ENCODE results near the gene B3GNT3.

The B3GNT3 gene

GRCh38 chr19:17859533-17860330 is 64.8 kb downstream of the B3GNT3 start, which contains the start of gene RPL18A:
Gene RPL18A (plus strand): TSS chr19:17859910. CDS start chr19:17859957, 47 bp downstream.
- Histone ChIP-seq H3K9ac (ENCODE audit: low read length) (peak within 1 kb of the TSS; percentile 99), H2BK15ac (ENCODE audit: low read depth, poor library complexity, severe bottlenecking) (no peak within 1 kb of the TSS), H2AK5ac (ENCODE audit: low read length, severe bottlenecking) (peak within 1 kb of the TSS; percentile 72), H3K4me1 (ENCODE audit: control insufficient read depth, insufficient read depth, low read depth, low read length) (peaks cover 25% of the 10 kb centered on the region), H3K4me2 (ENCODE audit: low read length, poor library complexity, severe bottlenecking) (peak within 1 kb of the TSS; percentile 80), H2AFZ (ENCODE audit: low read depth, low read length) (peak within 1 kb of the TSS; percentile 69), H3K14ac (ENCODE audit: low read length in 2 of 2) (no peak within 1 kb of the TSS), H2BK12ac (ENCODE audit: low read length in 2 of 2) (no peak within 1 kb of the TSS), H4K8ac (ENCODE audit: low read length) (peak within 1 kb of the TSS; percentile 56), H3K27me3 (ENCODE audit: control insufficient read depth in 1 of 2, insufficient read depth in 1 of 2, low read length in 2 of 2) (no peaks in the 10 kb centered on the region), H3K27ac (ENCODE audit: low read length, poor library complexity, severe bottlenecking) (peak within 1 kb of the TSS; percentile 30), H3K4me3 (ENCODE audit: insufficient read depth in 1 of 2, low read depth in 1 of 2, low read length in 2 of 2) (peak within 1 kb of the TSS; percentile 83 to 100), H3K23ac (ENCODE audit: low read length in 2 of 2) (peak within 1 kb of the TSS in 1 of 2 experiments; percentile 71), H3K79me1 (replicated peaks; ENCODE audit: low read length, poor library complexity, severe bottlenecking) (no peaks in the 10 kb centered on the region), H2BK120ac (ENCODE audit: low read depth, low read length) (no peak within 1 kb of the TSS), H3K36me3 (ENCODE audit: control insufficient read depth in 1 of 2, insufficient read depth in 2 of 2, low read depth in 1 of 2, low read length in 2 of 2) (peaks cover 34 to 40% of the 10 kb centered on the region in 2 experiments), H2BK5ac (ENCODE audit: low read depth, low read length, poor library complexity, severe bottlenecking) (peak within 1 kb of the TSS; percentile 86), H3K9me3 (ENCODE audit: control insufficient read depth, low read length) (no peaks in the 10 kb centered on the region), H4K91ac (ENCODE audit: low read length) (peak within 1 kb of the TSS; percentile 46), H3K18ac (ENCODE audit: low read depth in 1 of 2, low read length in 2 of 2) (peak within 1 kb of the TSS; percentile 68 to 89), H3K4ac (ENCODE audit: low read depth in 1 of 2, low read length in 2 of 2) (peak within 1 kb of the TSS; percentile 57 to 92)
- under 1% methylated on average over 80 of the region's 80 CpGs for WGBS
- DNase-seq = peak; percentile 100

DNA sequence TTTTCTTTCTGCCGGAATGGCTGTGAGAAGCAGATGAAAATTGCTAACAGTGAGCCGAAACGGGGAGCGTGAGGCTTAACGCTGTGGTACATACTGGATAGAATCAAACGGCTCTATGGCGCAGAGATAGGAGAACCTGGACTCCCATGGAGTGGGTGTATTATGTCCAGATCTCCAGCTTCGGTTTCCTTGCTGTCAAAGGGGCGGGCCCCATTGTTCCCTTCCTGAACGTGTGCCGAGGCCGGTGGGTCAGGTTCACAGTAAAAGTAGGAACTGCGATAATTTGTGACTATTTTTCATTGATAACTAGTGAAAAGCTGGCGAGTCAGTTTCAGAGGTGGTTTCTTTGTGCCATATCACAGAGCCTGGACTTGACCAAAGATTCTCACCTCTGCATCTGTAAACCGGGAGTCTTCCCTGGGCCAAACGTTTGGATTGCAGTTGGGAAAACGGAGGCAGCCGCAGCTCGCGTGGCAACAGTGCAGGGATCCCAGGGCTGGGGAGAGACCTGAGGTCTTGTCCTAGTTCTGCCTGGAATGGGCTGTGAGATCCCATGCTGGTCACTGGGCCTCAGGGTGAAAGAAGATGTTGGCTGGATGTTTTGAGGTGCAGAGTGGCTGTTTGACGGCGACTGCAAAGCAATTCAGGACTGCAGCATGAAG is 65.5 kb downstream of the B3GNT3 start:
- H3K9ac ChIP-seq (ENCODE audit: low read length) = peak overlapping the region; percentile 99
- no peak overlapping the region for H3K14ac ChIP-seq (ENCODE audit: low read length in 2 of 2)
- no peaks in the 10 kb centered on the region for H3K27me3 ChIP-seq (ENCODE audit: control insufficient read depth in 1 of 2, insufficient read depth in 1 of 2, low read length in 2 of 2)
- peak overlapping the region; percentile 80 for H3K4me2 ChIP-seq (ENCODE audit: low read length, poor library complexity, severe bottlenecking)
- peak overlapping the region in 1 of 2 experiments; percentile 71 for H3K23ac ChIP-seq (ENCODE audit: low read length in 2 of 2)
- H2BK120ac ChIP-seq (ENCODE audit: low read depth, low read length) = no peak overlapping the region
- peak overlapping the region; percentile 83 to 100 for H3K4me3 ChIP-seq (ENCODE audit: insufficient read depth in 1 of 2, low read depth in 1 of 2, low read length in 2 of 2)
- peak overlapping the region; percentile 46 for H4K91ac ChIP-seq (ENCODE audit: low read length)
- H3K36me3 ChIP-seq (ENCODE audit: control insufficient read depth in 1 of 2, insufficient read depth in 2 of 2, low read depth in 1 of 2, low read length in 2 of 2) = peaks cover 40 to 47% of the 10 kb centered on the region in 2 experiments
- H3K9me3 ChIP-seq (ENCODE audit: control insufficient read depth, low read length) = no peaks in the 10 kb centered on the region
- H3K18ac ChIP-seq (ENCODE audit: low read depth in 1 of 2, low read length in 2 of 2) = peak overlapping the region; percentile 68 to 89
- H2AK5ac ChIP-seq (ENCODE audit: low read length, severe bottlenecking) = peak overlapping the region; percentile 72
- no peak for DNase-seq
- peak overlapping the region; percentile 30 for H3K27ac ChIP-seq (ENCODE audit: low read length, poor library complexity, severe bottlenecking)
- peak overlapping the region; percentile 57 to 92 for H3K4ac ChIP-seq (ENCODE audit: low read depth in 1 of 2, low read length in 2 of 2)
- peaks cover 25% of the 10 kb centered on the region for H3K4me1 ChIP-seq (ENCODE audit: control insufficient read depth, insufficient read depth, low read depth, low read length)
- H2BK15ac ChIP-seq (ENCODE audit: low read depth, poor library complexity, severe bottlenecking) = no peak overlapping the region
- under 1% methylated on average over 21 of the region's 22 CpGs for WGBS
- peak overlapping the region; percentile 86 for H2BK5ac ChIP-seq (ENCODE audit: low read depth, low read length, poor library complexity, severe bottlenecking)
- no peak overlapping the region for H2BK12ac ChIP-seq (ENCODE audit: low read length in 2 of 2)
- peak overlapping the region; percentile 35 for H4K8ac ChIP-seq (ENCODE audit: low read length)
- no peak overlapping the region for H2AFZ ChIP-seq (ENCODE audit: low read depth, low read length)
- no peaks in the 10 kb centered on the region for H3K79me1 ChIP-seq (replicated peaks; ENCODE audit: low read length, poor library complexity, severe bottlenecking)

GRCh38 chr19:17860993-17861360 is 66.0 kb downstream of the B3GNT3 start:
- Histone ChIP-seq H3K79me1 (replicated peaks; ENCODE audit: low read length, poor library complexity, severe bottlenecking) (no peaks in the 10 kb centered on the region), H3K14ac (ENCODE audit: low read length in 2 of 2) (no peak overlapping the region), H3K36me3 (ENCODE audit: control insufficient read depth in 1 of 2, insufficient read depth in 2 of 2, low read depth in 1 of 2, low read length in 2 of 2) (peaks cover 46 to 51% of the 10 kb centered on the region in 2 experiments), H4K8ac (ENCODE audit: low read length) (no peak overlapping the region), H3K4ac (ENCODE audit: low read depth in 1 of 2, low read length in 2 of 2) (peak overlapping the region in 1 of 2 experiments; percentile 14), H3K4me1 (ENCODE audit: control insufficient read depth, insufficient read depth, low read depth, low read length) (peaks cover 25% of the 10 kb centered on the region), H2BK120ac (ENCODE audit: low read depth, low read length) (no peak overlapping the region), H2BK12ac (ENCODE audit: low read length in 2 of 2) (no peak overlapping the region), H3K23ac (ENCODE audit: low read length in 2 of 2) (peak overlapping the region in 1 of 2 experiments; percentile 14), H2AFZ (ENCODE audit: low read depth, low read length) (no peak overlapping the region), H3K18ac (ENCODE audit: low read depth in 1 of 2, low read length in 2 of 2) (peak overlapping the region in 1 of 2 experiments; percentile 1), H4K91ac (ENCODE audit: low read length) (no peak overlapping the region), H3K4me2 (ENCODE audit: low read length, poor library complexity, severe bottlenecking) (peak overlapping the region; percentile 80), H2BK5ac (ENCODE audit: low read depth, low read length, poor library complexity, severe bottlenecking) (no peak overlapping the region), H3K27me3 (ENCODE audit: control insufficient read depth in 1 of 2, insufficient read depth in 1 of 2, low read length in 2 of 2) (no peaks in the 10 kb centered on the region), H3K9ac (ENCODE audit: low read length) (peak overlapping the region; percentile 99), H3K27ac (ENCODE audit: low read length, poor library complexity, severe bottlenecking) (no peak overlapping the region), H3K9me3 (ENCODE audit: control insufficient read depth, low read length) (no peaks in the 10 kb centered on the region), H3K4me3 (ENCODE audit: insufficient read depth in 1 of 2, low read depth in 1 of 2, low read length in 2 of 2) (peak overlapping the region; percentile 83 to 100), H2BK15ac (ENCODE audit: low read depth, poor library complexity, severe bottlenecking) (no peak overlapping the region), H2AK5ac (ENCODE audit: low read length, severe bottlenecking) (no peak overlapping the region)
- WGBS = 14% methylated on average over 2 of the region's 7 CpGs
- DNase-seq = peak; percentile 50
